ENCODE measurements around the gene OR6C3.
"Not testable (repeated sequence)": the region's sequence is repeated elsewhere in the genome, so short reads cannot be mapped to it uniquely, and the experiment has no call there.

OR6C3 gene

DNA sequence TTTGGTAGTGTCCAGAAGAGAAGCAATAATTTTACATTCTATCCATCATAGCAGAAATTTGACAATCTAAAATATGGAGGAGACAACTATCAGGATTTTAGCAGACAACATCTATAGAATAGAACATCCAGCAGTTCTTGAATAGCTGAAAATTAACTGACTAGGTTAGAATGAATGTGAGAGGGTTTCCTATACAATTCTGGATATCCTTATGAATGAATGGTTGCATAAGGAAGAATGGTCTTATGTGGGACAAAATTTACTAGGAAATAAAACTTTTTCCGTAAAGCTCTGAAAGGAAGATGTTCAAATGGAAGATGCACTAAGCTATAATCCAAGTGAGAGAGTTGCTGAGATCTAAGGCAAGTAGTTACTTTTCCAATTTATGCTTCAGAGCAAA, at the start of gene OR6C3:
Gene OR6C3, plus strand, starts transcription at position 301 of the 400 bp plus-strand sequence. CDS start 955 bp downstream, outside the sequence.
- DNase-seq, result no peak

DNA sequence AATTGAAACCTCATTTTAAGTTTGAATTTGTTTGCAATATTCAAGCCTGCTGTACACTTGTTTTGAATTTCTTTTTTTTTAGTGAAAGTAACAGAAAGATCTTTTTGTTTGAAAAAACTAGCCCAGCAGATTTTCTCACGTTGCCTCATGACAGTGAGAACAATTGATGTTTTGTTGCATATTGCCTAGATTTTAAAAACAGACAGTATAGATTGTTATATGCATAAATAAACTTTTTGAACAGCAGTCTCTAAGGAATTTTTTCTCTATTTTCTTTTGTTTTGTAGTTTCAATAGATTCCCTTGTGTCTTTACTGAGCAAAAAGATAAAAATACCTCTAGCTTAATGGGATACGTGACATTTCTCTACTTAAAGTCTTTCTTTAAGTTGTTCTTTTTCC, 49.6 kb upstream of the OR6C3 start:
- no peak for DNase-seq

- no peak for DNase-seq
Measured at GRCh38 chr12:55289999-55290398, 40.5 kb upstream of the OR6C3 start.

GRCh38 chr12:55296469-55296868, 34.1 kb upstream of the OR6C3 start, which contains the start of gene OR6C6:
TSS of gene OR6C6 (minus strand) at chr12:55296569. CDS start at chr12:55295232, 1,337 bp downstream.
- no peak for DNase-seq

- no peak for DNase-seq
Measured at GRCh38 chr12:55314043-55314442, 16.5 kb upstream of the OR6C3 start, which contains the start of gene OR6C1. TSS of gene OR6C1 (plus strand) at chr12:55314343. CDS start at chr12:55320600, 6,257 bp downstream.

- no peak for DNase-seq
Measured at GRCh38 chr12:55320201-55320600, 10.3 kb upstream of the OR6C3 start.

- not testable (repeated sequence) for DNase-seq
Measured at GRCh38 chr12:55325801-55326200, 4.7 kb upstream of the OR6C3 start.

DNA sequence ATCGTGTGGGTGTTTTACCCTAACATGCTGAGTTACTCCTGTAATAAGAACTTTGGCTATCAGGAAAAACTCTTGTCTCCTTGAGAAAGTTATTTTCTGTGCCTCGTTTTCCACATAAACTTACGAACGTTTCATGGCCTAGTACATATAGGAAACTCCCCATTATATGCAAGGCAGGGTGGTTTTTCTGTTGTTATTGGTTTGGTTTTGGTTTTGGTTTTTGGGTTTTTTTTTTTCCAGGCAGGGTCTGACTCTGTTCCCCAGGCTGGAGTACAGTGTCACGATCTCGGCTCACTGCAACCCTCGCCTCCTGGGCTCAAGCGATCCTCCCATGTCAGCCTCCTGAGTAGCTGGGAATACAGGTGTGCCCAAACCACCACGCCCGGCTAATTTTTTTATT, 5.5 kb downstream of the OR6C3 start:
- no peak for DNase-seq

- DNase-seq, result not testable (repeated sequence)
Measured at GRCh38 chr12:55355338-55355737, 24.8 kb downstream of the OR6C3 start.

DNA sequence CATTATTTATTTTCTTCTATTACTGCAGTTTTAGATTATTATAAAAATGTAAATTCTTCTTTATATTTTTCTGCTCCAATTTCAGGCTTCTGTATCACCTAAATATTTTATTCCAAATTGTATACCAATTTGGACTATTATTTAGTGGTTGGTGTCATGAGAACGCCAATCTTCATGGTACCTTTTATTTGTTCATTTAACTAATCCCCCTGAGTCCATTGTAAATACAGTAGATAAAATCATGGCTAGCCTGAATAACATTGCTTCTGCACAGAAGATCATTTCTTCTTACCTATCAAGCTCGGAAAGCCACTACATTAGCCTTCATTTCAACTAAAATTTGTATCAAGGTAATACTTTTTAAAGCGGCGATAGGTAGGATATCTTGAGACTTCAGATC, 32.1 kb downstream of the OR6C3 start, which contains the start of gene OR6C75:
Gene OR6C75, plus strand, starts transcription at position 301 of the 400 bp plus-strand sequence. CDS start 2,136 bp downstream, outside the sequence.
- DNase-seq, result no peak

- no peak for DNase-seq
Measured at GRCh38 chr12:55365086-55365485, 34.5 kb downstream of the OR6C3 start.

GRCh38 chr12:55372521-55372920, 42.0 kb downstream of the OR6C3 start:
- no peak for DNase-seq

All from NCI-H774 (cell line).